ENCODE data around the gene IDUA.
"Not testable (repeated sequence)": the region's sequence is repeated elsewhere in the genome, so short reads cannot be mapped to it uniquely, and the experiment has no call there.

IDUA gene

DNA sequence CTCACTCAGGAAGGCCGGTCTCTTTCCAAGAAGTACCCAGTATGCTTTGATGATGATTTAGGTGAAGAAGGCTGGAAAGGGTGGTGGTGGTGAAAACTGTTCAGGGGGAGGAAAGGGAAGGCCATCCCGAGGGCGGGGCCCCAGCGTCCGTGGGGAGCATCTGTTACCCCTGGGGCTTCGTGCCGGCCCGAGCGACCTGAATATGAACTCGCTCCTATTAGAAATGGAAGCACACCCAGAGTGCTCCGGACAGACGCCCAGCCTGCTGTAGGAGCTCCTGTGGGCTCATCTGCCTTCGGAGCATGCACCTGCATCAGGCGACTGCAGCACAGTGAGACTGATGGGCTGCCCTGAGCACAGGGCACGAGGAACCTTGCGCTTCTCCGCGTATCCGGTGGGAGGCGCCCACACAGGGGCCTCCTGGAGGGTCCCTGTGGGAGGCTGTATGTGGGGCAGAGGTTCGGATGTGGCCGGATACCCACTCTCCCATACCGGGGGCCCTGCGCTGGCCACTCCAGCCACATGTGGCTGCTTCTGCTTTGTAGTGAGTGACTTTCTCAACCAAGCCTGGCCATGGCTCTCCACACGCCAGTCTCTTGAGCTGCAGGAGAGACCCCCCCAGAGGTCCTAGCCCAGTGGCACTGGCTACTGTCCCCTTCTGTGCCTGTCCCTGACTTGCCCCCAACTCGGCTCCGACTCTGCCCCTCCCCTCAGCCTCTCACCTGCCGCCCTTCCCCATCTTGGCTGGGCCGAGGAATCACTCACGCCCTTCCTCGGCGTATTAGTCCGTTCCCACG is 61.3 kb downstream of the IDUA start:
- no peak for DNase-seq

DNA sequence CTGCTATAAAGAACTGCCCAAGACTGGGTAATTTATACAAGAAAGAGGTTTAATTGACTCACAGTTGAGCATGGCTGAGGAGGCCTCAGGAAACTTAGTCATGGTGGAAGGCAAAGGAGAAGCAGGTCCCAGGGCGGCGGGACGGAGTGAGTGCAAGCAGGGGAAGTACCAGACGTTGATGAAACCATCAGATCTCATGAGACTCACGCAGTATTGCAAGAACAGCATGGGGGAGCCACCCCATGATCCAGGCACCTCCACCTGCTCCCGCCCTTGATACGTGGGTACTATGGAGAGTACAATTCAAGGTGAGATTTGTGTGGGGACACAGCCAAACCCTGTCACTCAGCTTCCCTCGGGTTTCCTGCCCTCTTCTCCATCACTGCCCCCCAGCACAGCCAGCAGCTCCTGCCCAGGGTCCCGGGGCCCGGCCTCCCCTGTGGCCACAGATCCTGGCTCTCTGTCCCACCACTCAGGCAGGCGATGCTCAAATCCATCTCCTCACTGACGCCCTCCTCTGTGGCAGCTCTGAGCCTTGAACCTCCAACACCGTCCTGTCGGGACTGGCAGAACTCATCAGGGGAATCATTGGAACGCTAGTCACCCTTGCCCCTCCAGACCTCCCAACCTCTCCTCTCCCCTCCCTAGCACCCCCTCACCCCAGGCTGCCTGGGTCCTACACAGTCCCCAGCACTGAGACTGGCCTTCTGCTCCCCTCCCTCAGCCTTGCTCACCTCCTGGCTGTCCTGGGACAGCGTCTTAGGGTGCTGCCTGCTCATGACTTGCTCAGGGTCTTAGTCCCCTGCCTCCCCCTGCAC is 62.1 kb downstream of the IDUA start:
- DNase-seq: no peak

DNA sequence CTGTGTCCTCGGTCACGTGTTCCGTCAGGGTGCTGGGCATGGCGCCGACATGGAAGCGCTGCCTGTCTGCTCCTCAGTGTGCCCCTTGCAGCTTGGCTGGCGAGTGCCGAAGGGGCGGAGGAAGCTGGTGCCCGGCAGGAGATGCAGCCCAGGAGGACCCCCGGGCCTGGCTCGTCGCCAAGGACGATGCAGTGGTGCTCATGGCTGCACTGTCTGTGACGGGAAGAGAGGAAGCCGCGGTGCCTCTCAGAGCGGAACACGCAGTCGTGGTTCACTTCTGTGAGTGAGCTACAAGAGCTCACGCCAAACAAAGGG is 62.7 kb downstream of the IDUA start:
- DNase-seq: no peak

DNA sequence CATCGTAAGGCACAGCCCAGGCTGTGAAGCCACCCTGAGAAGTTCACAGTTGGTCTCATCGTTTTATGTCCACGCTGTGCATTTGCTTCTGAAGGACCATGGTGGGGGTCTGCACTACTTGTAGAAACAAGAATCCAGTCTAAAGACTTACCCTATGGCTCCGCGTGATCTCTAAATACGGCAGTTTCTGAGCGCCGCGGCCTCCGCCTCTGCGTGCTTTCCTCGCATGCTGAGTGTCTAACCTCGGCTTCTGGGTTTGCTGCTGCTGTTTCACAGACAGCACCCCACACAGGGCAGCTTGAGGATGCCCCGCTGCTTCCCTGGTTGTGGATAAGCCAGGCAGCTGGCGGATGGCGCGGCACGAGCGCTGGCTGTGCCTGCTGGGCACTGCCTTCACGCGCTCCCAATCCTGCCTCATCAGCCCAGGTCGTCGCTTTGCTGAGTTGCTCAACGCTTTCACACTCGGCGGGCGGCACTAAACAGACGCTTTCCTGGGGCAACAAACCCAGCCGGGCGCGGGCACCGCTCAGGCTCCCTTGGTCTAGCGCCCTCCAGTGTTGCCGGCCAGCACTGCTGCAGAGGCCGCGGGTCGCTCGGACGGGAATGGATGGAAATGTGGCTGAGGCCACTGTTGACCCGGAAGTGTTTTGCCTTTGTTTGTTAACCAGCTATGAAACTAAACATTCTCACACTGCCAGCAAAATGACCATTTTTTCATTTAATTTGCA is 63.8 kb downstream of the IDUA start:
- no peak for DNase-seq

DNA sequence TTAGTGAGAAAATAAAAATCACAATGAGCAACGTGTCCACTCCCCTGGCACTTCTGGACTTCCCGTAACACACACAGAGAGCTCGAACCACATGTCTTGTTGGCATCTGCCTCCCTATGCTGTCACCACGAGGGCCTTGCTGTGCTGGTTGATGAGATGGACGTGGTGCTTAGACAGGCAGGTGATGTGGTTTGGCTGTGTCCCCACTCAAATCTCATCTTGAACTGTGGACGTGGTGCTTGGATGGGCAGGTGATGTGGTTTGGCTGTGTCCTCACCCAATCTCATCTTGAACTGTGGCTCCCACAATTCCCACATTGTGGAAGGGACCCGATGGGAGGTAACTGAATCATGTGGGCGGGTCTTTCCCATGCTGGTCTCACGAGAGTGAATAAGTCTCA is 64.6 kb downstream of the IDUA start:
- no peak for DNase-seq

- DNase-seq: no peak
These were observed 65.4 kb downstream of the IDUA start for GRCh38 chr4:1052231-1052671.

- DNase-seq: no peak
These were observed 66.3 kb downstream of the IDUA start for GRCh38 chr4:1053080-1053661.

- not testable (repeated sequence) for DNase-seq
These were observed 67.0 kb downstream of the IDUA start for GRCh38 chr4:1053891-1054290.
